ENCODE results near the gene ZG16B. TPM values are rescaled to one million over a fixed set of nuclear protein-coding genes. Genes with fewer than 3 reads are reported as not detected.

Gene ZG16B
- polyA plus RNA-seq, 1 experiment = 0.40 TPM

- H3K27me3 ChIP-seq (ENCODE audit: control insufficient read depth, insufficient read depth, low read length) = peaks cover 40% of the 10 kb centered on the region
- POLR2A ChIA-PET = no interaction called here
Measured at GRCh38 chr16:2790631-2791030, 39.5 kb upstream of the ZG16B start.

GRCh38 chr16:2791174-2791573 lies 38.9 kb upstream of the ZG16B start:
- H3K9me3 ChIP-seq (ENCODE audit: control insufficient read depth, insufficient read depth, low read length) = no peaks in the 10 kb centered on the region
- no peak overlapping the region for H3K27ac ChIP-seq (ENCODE audit: low read depth, low read length)
- no peak overlapping the region for H3K4me3 ChIP-seq (ENCODE audit: low read depth, low read length)
- no peak for DNase-seq (ENCODE audit: low read depth, low spot score)
- H3K27me3 ChIP-seq (ENCODE audit: control insufficient read depth, insufficient read depth, low read length) = peaks cover 40% of the 10 kb centered on the region
- TF ChIP-seq CTCF (IDR thresholded peaks at IDR 0.05; ENCODE audit: low read depth, low read length) = no peak
- ChIA-PET CTCF (no interaction called here), POLR2A (no interaction called here)

More at GRCh38 chr16:2790631-2791030, 39.5 kb upstream of the ZG16B start:
- Histone ChIP-seq H3K9me3 (ENCODE audit: control insufficient read depth, insufficient read depth, low read length) (no peaks in the 10 kb centered on the region; the same call in 1 of the 2 replicates), H3K27ac (ENCODE audit: low read depth, low read length) (no peak overlapping the region), H3K4me3 (ENCODE audit: low read depth, low read length) (no peak overlapping the region)
- CTCF ChIA-PET = no interaction called here
- no peak for TF ChIP-seq CTCF (IDR thresholded peaks at IDR 0.05; ENCODE audit: low read depth, low read length)
- DNase-seq (ENCODE audit: low read depth, low spot score) = no peak

GRCh38 chr16:2792940-2793339 lies 37.2 kb upstream of the ZG16B start:
- CTCF ChIA-PET = no interaction called here
- POLR2A ChIA-PET = no interaction called here
- H3K9me3 ChIP-seq (ENCODE audit: control insufficient read depth, insufficient read depth, low read length) = no peaks in the 10 kb centered on the region
- no peak for DNase-seq (ENCODE audit: low read depth, low spot score)
- peaks cover 29% of the 10 kb centered on the region for H3K27me3 ChIP-seq (ENCODE audit: control insufficient read depth, insufficient read depth, low read length)
- no peak for TF ChIP-seq CTCF (IDR thresholded peaks at IDR 0.05; ENCODE audit: low read depth, low read length)
- H3K4me3 ChIP-seq (ENCODE audit: low read depth, low read length) = no peak overlapping the region
- H3K27ac ChIP-seq (ENCODE audit: low read depth, low read length) = no peak overlapping the region

GRCh38 chr16:2795395-2796143 lies 34.5 kb upstream of the ZG16B start:
- ChIA-PET POLR2A (no interaction called here), CTCF (no interaction called here)
- DNase-seq (ENCODE audit: low read depth, low spot score) = no peak
- Histone ChIP-seq H3K4me3 (ENCODE audit: low read depth, low read length) (no peak overlapping the region), H3K27ac (ENCODE audit: low read depth, low read length) (no peak overlapping the region), H3K9me3 (ENCODE audit: control insufficient read depth, insufficient read depth, low read length) (no peaks in the 10 kb centered on the region), H3K27me3 (ENCODE audit: control insufficient read depth, insufficient read depth, low read length) (peaks cover 14% of the 10 kb centered on the region)
- no peak for TF ChIP-seq CTCF (IDR thresholded peaks at IDR 0.05; ENCODE audit: low read depth, low read length)

- no peak for DNase-seq (ENCODE audit: low read depth, low spot score)
- CTCF ChIA-PET = no interaction called here
- no peak overlapping the region for H3K27ac ChIP-seq (ENCODE audit: low read depth, low read length)
- POLR2A ChIA-PET = interaction anchor here (0.6 kb wide), 1 partner anchor 76 kb away, joined by 5 read pairs; no protein-coding TSS in a partner anchor
- no peak overlapping the region for H3K4me3 ChIP-seq (ENCODE audit: low read depth, low read length)
- H3K27me3 ChIP-seq (ENCODE audit: control insufficient read depth, insufficient read depth, low read length) = peaks cover 9% of the 10 kb centered on the region
- no peak for TF ChIP-seq CTCF (IDR thresholded peaks at IDR 0.05; ENCODE audit: low read depth, low read length)
- H3K9me3 ChIP-seq (ENCODE audit: control insufficient read depth, insufficient read depth, low read length) = no peaks in the 10 kb centered on the region
Measured at GRCh38 chr16:2798723-2799204, 31.3 kb upstream of the ZG16B start.

Data from AG04450 (cell line).